Measurements from ENCODE around the gene WDR20.

GRCh38 chr14:102238766-102239165 is 99.1 kb downstream of the WDR20 start:
- TF ChIP-seq EZH2phosphoT487 (IDR thresholded peaks at IDR 0.05; ENCODE audit: insufficient read depth, low read depth) (no peak), EZH2 (IDR thresholded peaks at IDR 0.05; ENCODE audit: insufficient read depth, poor library complexity, severe bottlenecking) (no peak)

All from GM23248 (cell line).